HuH-7.5 (cell line): ENCODE data around the gene ENPP7.

Experiments used
- DNase-seq: peaks from one replicate; pipeline ENCODE4 v3.0.0; 2011; ENCODE audit warnings: low spot score

Gene ENPP7

DNA sequence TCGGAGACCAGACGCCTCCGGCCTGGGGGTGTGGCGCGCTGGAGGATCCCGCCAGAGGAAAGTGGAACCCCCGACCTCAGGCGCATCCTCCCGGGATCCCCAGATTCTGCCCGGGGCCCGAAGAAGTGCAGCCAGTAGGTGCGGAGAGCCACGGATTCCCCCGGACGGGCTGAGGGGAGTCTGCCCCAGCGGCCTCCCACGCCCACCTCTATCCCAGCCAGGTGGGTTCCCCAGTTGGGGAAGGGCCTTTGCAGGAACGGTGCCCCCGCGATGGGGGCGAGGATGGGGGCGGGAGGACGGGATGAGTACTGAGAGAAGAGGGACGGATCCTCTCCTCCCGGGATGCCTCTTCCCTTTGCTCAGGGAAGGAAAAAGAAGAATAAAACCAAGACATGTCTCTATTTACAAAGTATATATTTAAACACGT, 61.0 kb downstream of the ENPP7 start:
- DNase-seq: no peak
